ENCODE results near the gene ZNF730. TPM values are rescaled to one million over a fixed set of nuclear protein-coding genes. Genes with fewer than 3 reads are reported as not detected.

The ZNF730 gene
- total RNA-seq, 4 donors from 2014 or later, result 3.9 to 15.6 TPM; not detected in 2

- H3K4me1 ChIP-seq, result no peaks in the 10 kb centered on the region
- DNase-seq, result no peak
- intact Hi-C loops (cut with DNase I; ENCODE audit: low total_unique reads), result no loop called here
These were observed 66.4 kb downstream of the ZNF730 start for GRCh38 chr19:23183251-23183650.

DNA sequence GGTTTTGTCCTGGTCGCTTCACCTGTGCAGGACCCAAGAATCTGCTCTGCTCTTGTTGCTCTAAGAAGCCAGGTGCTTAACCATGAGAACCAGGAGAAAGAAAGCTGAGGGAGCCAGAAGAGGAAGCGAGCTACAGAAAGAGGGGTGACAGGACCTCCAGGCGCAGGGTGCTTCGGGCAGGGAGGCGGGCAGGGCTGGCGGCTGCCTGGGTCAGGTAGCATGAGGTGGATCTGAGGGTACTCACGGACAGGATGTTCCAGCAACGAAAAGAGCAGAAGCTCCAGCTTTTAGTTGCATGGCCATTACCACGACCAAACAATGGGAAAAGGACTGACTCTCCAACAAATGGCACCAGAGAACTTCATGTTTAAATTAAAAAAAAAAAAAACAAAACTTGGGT lies 73.5 kb downstream of the ZNF730 start:
- H3K4me1 ChIP-seq, result no peaks in the 10 kb centered on the region
- no peaks in the 10 kb centered on the region for H3K9me3 ChIP-seq
- no peaks in the 10 kb centered on the region for H3K36me3 ChIP-seq
- TF ChIP-seq, protein P1, sequence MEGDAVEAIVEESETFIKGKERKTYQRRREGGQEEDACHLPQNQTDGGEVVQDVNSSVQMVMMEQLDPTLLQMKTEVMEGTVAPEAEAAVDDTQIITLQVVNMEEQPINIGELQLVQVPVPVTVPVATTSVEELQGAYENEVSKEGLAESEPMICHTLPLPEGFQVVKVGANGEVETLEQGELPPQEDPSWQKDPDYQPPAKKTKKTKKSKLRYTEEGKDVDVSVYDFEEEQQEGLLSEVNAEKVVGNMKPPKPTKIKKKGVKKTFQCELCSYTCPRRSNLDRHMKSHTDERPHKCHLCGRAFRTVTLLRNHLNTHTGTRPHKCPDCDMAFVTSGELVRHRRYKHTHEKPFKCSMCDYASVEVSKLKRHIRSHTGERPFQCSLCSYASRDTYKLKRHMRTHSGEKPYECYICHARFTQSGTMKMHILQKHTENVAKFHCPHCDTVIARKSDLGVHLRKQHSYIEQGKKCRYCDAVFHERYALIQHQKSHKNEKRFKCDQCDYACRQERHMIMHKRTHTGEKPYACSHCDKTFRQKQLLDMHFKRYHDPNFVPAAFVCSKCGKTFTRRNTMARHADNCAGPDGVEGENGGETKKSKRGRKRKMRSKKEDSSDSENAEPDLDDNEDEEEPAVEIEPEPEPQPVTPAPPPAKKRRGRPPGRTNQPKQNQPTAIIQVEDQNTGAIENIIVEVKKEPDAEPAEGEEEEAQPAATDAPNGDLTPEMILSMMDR (IDR thresholded peaks at IDR 0.05), result no peak
- TF ChIP-seq POLR2A (IDR thresholded peaks at IDR 0.05), result no peak
- H3K27ac ChIP-seq, result no peak overlapping the region
- H3K27me3 ChIP-seq, result no peaks in the 10 kb centered on the region
- H3K4me3 ChIP-seq, result no peak overlapping the region
- no peak for DNase-seq
- intact Hi-C loops (cut with DNase I; ENCODE audit: low total_unique reads), result no loop called here

More at GRCh38 chr19:23183251-23183650, 66.4 kb downstream of the ZNF730 start:
- H3K4me3 ChIP-seq, result no peak overlapping the region
- H3K27me3 ChIP-seq, result no peaks in the 10 kb centered on the region
- no peaks in the 10 kb centered on the region for H3K9me3 ChIP-seq
- TF ChIP-seq, protein P1 (IDR thresholded peaks at IDR 0.05), result no peak
- no peak for TF ChIP-seq POLR2A (IDR thresholded peaks at IDR 0.05)
- H3K36me3 ChIP-seq, result no peaks in the 10 kb centered on the region
- H3K27ac ChIP-seq, result no peak overlapping the region

Other genes starting within 250 kb of the ZNF730 start
- gene ZNF728, start 113.8 kb upstream of the ZNF730 start, total RNA-seq, result 1 to 10 TPM in 3 of 4 donors, under 1 TPM in 1; 0.76 to 6.4 (median 3.7) TPM
- 10 to 100 TPM in 1 of 4 donors, 1 to 10 TPM in 1, under 1 TPM in 1, not detected in 1; 0.26 to 17.5 (median 1.5) TPM for gene ZNF724, start 133.4 kb downstream of the ZNF730 start, total RNA-seq